H1 (cell line): ENCODE measurements around the gene MPP2. TPM values are rescaled to one million over a fixed set of nuclear protein-coding genes. Genes with fewer than 3 reads are reported as not detected.

ENCODE experiments used
- CTCF ChIA-PET: fragments of 300-600 bp; sonication (Branson Sonifier 250); formaldehyde crosslinking; loops from one replicate; lab custom pipeline; 2021; ENCODE audit not compliant: partially characterized antibody; lab: Charles Lee
- POLR2A ChIA-PET: fragments of 300-600 bp; sonication (Branson Sonifier 250); formaldehyde crosslinking; loops from one replicate; lab custom pipeline; 2021; ENCODE audit warnings: inconsistent platforms; ENCODE audit not compliant: partially characterized antibody; lab: Charles Lee
- DNase-seq, 2 experiments: peaks; one replicate each; pipeline versions ENCODE4 v3.0.0 to v3.0.0-alpha.2; 2010 to 2022; ENCODE audit warnings: low spot score in 2 of 2, low read depth in 1 of 2, mixed read lengths in 1 of 2
- FAIRE-seq: peaks from 2 replicates; lab custom pipeline; 2011; peaks lifted over from hg19 to GRCh38; lab: Jason Lieb, UNC
- H2AFZ ChIP-seq: 2 replicates; pipeline ENCODE4 v1.8.1; 2012; ENCODE audit warnings: low read length, inconsistent platforms
- H2AK5ac ChIP-seq: 2 replicates; pipeline ENCODE4 v1.6.1; 2013; ENCODE audit warnings: low read depth, low read length
- H2BK120ac ChIP-seq: replicated peaks from 2 replicates; pipeline ENCODE3; 2013; ENCODE audit warnings: low read depth, low read length, inconsistent platforms
- H2BK12ac ChIP-seq: 2 replicates; pipeline ENCODE4 v1.6.1; 2013; ENCODE audit warnings: low read depth, low read length
- H2BK15ac ChIP-seq: 2 replicates; pipeline ENCODE4 v1.6.1; 2013; ENCODE audit warnings: low read length
- H2BK20ac ChIP-seq: 2 replicates; pipeline ENCODE4 v1.6.1; 2013; ENCODE audit warnings: low read length
- H2BK5ac ChIP-seq: 2 replicates; pipeline ENCODE4 v1.6.1; 2013; ENCODE audit warnings: low read depth, low read length
- H3K14ac ChIP-seq: 2 replicates; pipeline ENCODE4 v1.6.1; 2013; ENCODE audit warnings: inconsistent platforms; ENCODE audit not compliant: insufficient read length
- H3K18ac ChIP-seq: 2 replicates; pipeline ENCODE4 v1.6.1; 2013; ENCODE audit warnings: low read length; ENCODE audit errors: extremely low read depth
- H3K23ac ChIP-seq: 2 replicates; pipeline ENCODE4 v1.6.1; 2013; ENCODE audit warnings: inconsistent platforms; ENCODE audit not compliant: insufficient read length
- H3K23me2 ChIP-seq: 2 replicates; pipeline ENCODE4 v1.6.1; 2013; ENCODE audit warnings: low read depth, low read length
- H3K27ac ChIP-seq: 2 replicates; pipeline ENCODE4 v1.6.1; 2011; ENCODE audit warnings: low read depth, low read length, inconsistent platforms
- H3K27me3 ChIP-seq, 4 experiments: replicated peaks in 1 of 4; 1 replicate in 1 of 4; 2 replicates in 3 of 4; pipeline versions ENCODE4 v1.6.1 to v1.8.1; 2011 to 2013; ENCODE audit warnings: low read length in 3 of 4, mild to moderate bottlenecking in 3 of 4, inconsistent platforms in 2 of 4, mixed read lengths in 2 of 4, moderate library complexity in 1 of 4; ENCODE audit not compliant: control insufficient read depth in 3 of 4, insufficient read depth in 3 of 4; ENCODE audit errors: extremely low read depth in 1 of 4
- H3K36me3 ChIP-seq, 4 experiments: 2 replicates each; pipeline versions ENCODE4 v1.6.1 to v1.8.1; 2011 to 2013; ENCODE audit warnings: mild to moderate bottlenecking in 4 of 4, low read length in 3 of 4, moderate library complexity in 2 of 4, control low read depth in 1 of 4, inconsistent platforms in 1 of 4; ENCODE audit not compliant: insufficient read depth in 4 of 4, control insufficient read depth in 2 of 4
- H3K4ac ChIP-seq: replicated peaks from 2 replicates; pipeline ENCODE3; 2013; ENCODE audit warnings: low read length, low read depth, mixed read lengths, inconsistent platforms; ENCODE audit not compliant: insufficient read length
- H3K4me1 ChIP-seq, 4 experiments: replicated peaks in 1 of 4; 1 replicate in 1 of 4; 2 replicates in 3 of 4; pipeline versions ENCODE4 v1.6.1 to v1.8.1; 2011 to 2013; ENCODE audit warnings: low read length in 3 of 4, inconsistent platforms in 2 of 4, mixed read lengths in 1 of 4; ENCODE audit not compliant: insufficient read depth in 4 of 4, control insufficient read depth in 3 of 4
- H3K4me2 ChIP-seq, 2 experiments: 2 replicates each; pipeline versions ENCODE4 v1.6.1 to v1.8.1; 2011 to 2013; ENCODE audit warnings: low read depth in 2 of 2, low read length in 2 of 2, control low read depth in 1 of 2, inconsistent platforms in 1 of 2, mild to moderate bottlenecking in 1 of 2; ENCODE audit not compliant: insufficient read depth in 1 of 2
- H3K4me3 ChIP-seq, 4 experiments: fragments of 200-600, 300-600 bp in 1 of 4; sonication (generic), shearing (Covaris generic), sonication (Bioruptor Twin) in 1 of 4; 2 replicates each; pipeline versions ENCODE4 v1.5.1 to v1.8.1; 2011 to 2016; ENCODE audit warnings: low read length in 4 of 4, low read depth in 3 of 4, control low read depth in 2 of 4, inconsistent platforms in 2 of 4, mild to moderate bottlenecking in 2 of 4, mixed read lengths in 1 of 4, moderate library complexity in 1 of 4; ENCODE audit not compliant: insufficient read depth in 2 of 4; ENCODE audit errors: extremely low read depth in 1 of 4
- H3K56ac ChIP-seq: replicated peaks from 2 replicates; pipeline ENCODE3; 2013; ENCODE audit warnings: low read depth, mild to moderate bottlenecking, mixed read lengths, low read length, inconsistent platforms; ENCODE audit not compliant: insufficient read length
- H3K79me1 ChIP-seq: 2 replicates; pipeline ENCODE4 v1.6.1; 2013; ENCODE audit warnings: low read depth, low read length, control low read depth
- H3K79me2 ChIP-seq, 2 experiments: 2 replicates each; pipeline versions ENCODE4 v1.6.1 to v1.8.1; 2012 to 2013; ENCODE audit warnings: low read length in 2 of 2, mild to moderate bottlenecking in 2 of 2, inconsistent platforms in 1 of 2; ENCODE audit not compliant: insufficient read depth in 2 of 2, control insufficient read depth in 1 of 2
- H3K9ac ChIP-seq, 4 experiments: replicated peaks in 1 of 4; 1 replicate in 1 of 4; 2 replicates in 3 of 4; pipeline versions ENCODE4 v1.6.1 to v1.8.1; 2011 to 2013; ENCODE audit warnings: low read depth in 3 of 4, low read length in 3 of 4, control low read depth in 2 of 4, mild to moderate bottlenecking in 2 of 4, moderate library complexity in 2 of 4, inconsistent platforms in 1 of 4; ENCODE audit errors: extremely low read depth in 1 of 4
- H3K9me3 ChIP-seq, 2 experiments: 2 replicates each; pipeline versions ENCODE4 v1.6.1 to v1.8.1; 2012 to 2013; ENCODE audit warnings: mild to moderate bottlenecking in 2 of 2, moderate library complexity in 2 of 2, control low read depth in 1 of 2, inconsistent platforms in 1 of 2, low read depth in 1 of 2, low read length in 1 of 2, mixed read lengths in 1 of 2; ENCODE audit not compliant: insufficient read depth in 2 of 2
- H4K20me1 ChIP-seq, 2 experiments: replicated peaks in 1 of 2; 2 replicates each; pipeline versions ENCODE3 to v1.8.1; 2011 to 2013; ENCODE audit warnings: inconsistent platforms in 2 of 2, low read length in 2 of 2, mild to moderate bottlenecking in 1 of 2; ENCODE audit not compliant: insufficient read depth in 2 of 2, control insufficient read depth in 1 of 2
- H4K5ac ChIP-seq: 2 replicates; pipeline ENCODE4 v1.6.1; 2013; ENCODE audit warnings: low read length, low read depth, mixed read lengths, inconsistent platforms; ENCODE audit not compliant: insufficient read length
- H4K8ac ChIP-seq: 2 replicates; pipeline ENCODE4 v1.8.0; 2013; ENCODE audit warnings: mild to moderate bottlenecking, moderate library complexity, low read length, inconsistent platforms; ENCODE audit not compliant: insufficient read depth; ENCODE audit errors: extremely low read depth
- H4K91ac ChIP-seq: replicated peaks from 2 replicates; pipeline ENCODE3; 2013; ENCODE audit warnings: low read length, mixed read lengths, inconsistent platforms; ENCODE audit not compliant: insufficient read length
- BACH1 ChIP-seq: IDR thresholded peaks from 2 replicates; pipeline ENCODE4 v1.6.1; 2012; ENCODE audit warnings: low read length, improper control_type of control experiment
- BRCA1 ChIP-seq: IDR thresholded peaks from 2 replicates; pipeline ENCODE4 v1.6.1; 2012; ENCODE audit warnings: low read depth, low read length, improper control_type of control experiment
- CBX5 ChIP-seq: fragments of 300-800, 300-1000 bp; sonication (generic); IDR thresholded peaks from 2 replicates; pipeline ENCODE4 v1.7.1; 2016; ENCODE audit warnings: antibody characterized with exemption, low read length, low read depth
- CHD2 ChIP-seq: IDR thresholded peaks from 2 replicates; pipeline ENCODE4 v1.6.1; 2012; ENCODE audit warnings: low read length, improper control_type of control experiment
- GTF2F1 ChIP-seq: IDR thresholded peaks from 2 replicates; pipeline ENCODE4 v1.6.1; 2012; ENCODE audit warnings: low read depth, low read length, improper control_type of control experiment, borderline replicate concordance
- NANOG ChIP-seq: IDR thresholded peaks from 2 replicates; pipeline ENCODE4 v1.6.1; 2011; ENCODE audit warnings: low read length, low read depth, mild to moderate bottlenecking, inconsistent platforms; ENCODE audit not compliant: insufficient read depth, poor library complexity, severe bottlenecking
- POLR2AphosphoS5 ChIP-seq: IDR thresholded peaks from 2 replicates; pipeline ENCODE4 v1.6.1; 2011; ENCODE audit warnings: low read depth, low read length
- POU5F1 ChIP-seq: IDR thresholded peaks from 2 replicates; pipeline ENCODE4 v1.6.1; 2011; ENCODE audit warnings: low read depth, mild to moderate bottlenecking, low read length, moderate library complexity
- RFX5 ChIP-seq: IDR thresholded peaks from 2 replicates; pipeline ENCODE4 v1.6.1; 2011; ENCODE audit warnings: low read depth, low read length, improper control_type of control experiment, borderline replicate concordance
- SIN3A ChIP-seq, 2 experiments: IDR thresholded peaks in 1 of 2; conservative IDR thresholded peaks in 1 of 2; 2 replicates each; pipeline ENCODE4 v1.6.1; 2011 to 2012; ENCODE audit warnings: low read length in 2 of 2, improper control_type of control experiment in 1 of 2, low read depth in 1 of 2, mild to moderate bottlenecking in 1 of 2
- SIX5 ChIP-seq: IDR thresholded peaks from 2 replicates; pipeline ENCODE4 v1.6.1; 2011; ENCODE audit warnings: mild to moderate bottlenecking, low read depth, low read length
- SRF ChIP-seq: IDR thresholded peaks from 2 replicates; pipeline ENCODE4 v1.6.1; 2011; ENCODE audit warnings: mild to moderate bottlenecking, low read depth, low read length, moderate library complexity
- SUZ12 ChIP-seq: fragments of 200-600 bp; sonication (generic); IDR thresholded peaks from 2 replicates; pipeline ENCODE4 v1.6.1; 2012; ENCODE audit warnings: mild to moderate bottlenecking, inconsistent platforms, low read length, moderate library complexity, mixed read lengths
- ZNF274 ChIP-seq: IDR thresholded peaks from 2 replicates; pipeline ENCODE4 v1.7.0; 2012; ENCODE audit warnings: low read length, borderline replicate concordance; ENCODE audit errors: extremely low read depth
- WGBS, 2 experiments: shearing (Covaris generic) in 1 of 2; methylation state at CpG; one replicate each; pipeline versions ENCODE4 v1.1.6 to v1.1.7; 2013 to 2015; ENCODE audit warnings: low lambda C conversion rate in 2 of 2, mixed read lengths in 2 of 2, inconsistent platforms in 1 of 2, low coverage in 1 of 2, missing lambda C conversion rate in 1 of 2; ENCODE audit not compliant: insufficient replicate concordance in 2 of 2, insufficient coverage in 1 of 2, insufficient read length in 1 of 2; ENCODE audit errors: extremely low coverage in 1 of 2, missing lambda C conversion rate in 1 of 2; 5-methylcytosine and 5-hydroxymethylcytosine counted together
- polyA plus RNA-seq, 7 experiments: library from polyadenylated mRNA; depleted of rRNA in 3 of 7; stranded (reverse) in 5 of 7; unstranded in 2 of 7; fragments of >200 nt in 5 of 7; fragments of 200-250 nt in 2 of 7; gene quantifications; 1 replicate in 5 of 7; 2 replicates in 1 of 7; 4 replicates in 1 of 7; pipeline versions ENCODE4 v1.2.1 to v1.2.3, GENCODE V29; 2011 to 2013; ENCODE audit warnings: missing spikeins in 2 of 7, mixed read lengths in 2 of 7
- total RNA-seq: library from RNA; stranded (reverse); fragmentation: NEBNext Ultra II Directional; extraction: Animal tissue kit (Norgen Biotek cat#: 25700); gene quantifications from 2 replicates; pipeline ENCODE4 v1.2.1, GENCODE V29; 2021

Gene MPP2
- total and polyA plus RNA-seq, 2 of the 8 experiments (the other 6 are each of a cell fraction or from before 2014, with no cell fraction given): 30.9 to 34.1 TPM

DNA sequence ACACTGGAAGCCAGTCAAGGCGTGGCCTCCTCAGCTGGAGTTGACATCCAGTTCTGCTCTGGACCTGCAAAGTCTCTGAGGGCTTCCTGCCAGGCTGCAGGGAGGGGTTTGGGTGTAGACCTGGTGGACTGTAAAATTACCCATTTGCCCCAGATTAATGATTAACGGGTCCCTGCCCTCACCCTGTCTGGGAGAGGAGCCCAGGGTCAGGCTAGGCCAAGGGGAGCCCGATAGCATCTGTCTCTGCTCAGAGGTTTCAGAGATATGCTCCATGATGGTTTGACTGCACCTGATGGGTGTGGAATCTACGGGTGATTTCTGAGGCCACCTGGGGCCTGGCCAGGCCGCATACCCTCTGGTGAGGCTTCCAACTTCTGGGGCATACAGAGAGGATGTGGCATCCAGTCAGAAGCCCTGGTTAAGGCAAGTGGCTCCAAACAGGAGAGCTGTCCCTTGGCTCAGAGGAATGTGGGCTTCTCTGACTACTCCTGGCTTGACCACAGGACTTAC, 23.8 kb upstream of the MPP2 start:
- 82% methylated on average over 5 of the region's 5 CpGs; no CpG with 5 or more reads in 1 of the 2 experiments for WGBS, 2 experiments
- H2BK12ac ChIP-seq: no peak overlapping the region
- no peak overlapping the region for H2BK20ac ChIP-seq
- H3K14ac ChIP-seq: no peak overlapping the region
- H3K4me3 ChIP-seq: no peak overlapping the region
- H3K18ac ChIP-seq: no peak overlapping the region
- peaks cover 3 to 24% (median 11%) of the 10 kb centered on the region in 4 experiments for H3K27me3 ChIP-seq
- H2AK5ac ChIP-seq: no peak overlapping the region
- no peak overlapping the region for H2AFZ ChIP-seq
- no peaks in the 10 kb centered on the region for H3K79me2 ChIP-seq
- no peak overlapping the region for H2BK15ac ChIP-seq
- no peak overlapping the region for H2BK120ac ChIP-seq
- no peak for DNase-seq
- no peak overlapping the region for H3K4me2 ChIP-seq
- no peak overlapping the region for H4K5ac ChIP-seq
- H4K20me1 ChIP-seq: no peaks in the 10 kb centered on the region
- no peaks in the 10 kb centered on the region for H3K79me1 ChIP-seq
- H4K91ac ChIP-seq: no peak overlapping the region
- peaks cover 0 to 15% (median 5%) of the 10 kb centered on the region in 4 experiments; a peak in 4 of 7 replicates for H3K4me1 ChIP-seq
- H3K56ac ChIP-seq: no peak overlapping the region
- ChIA-PET CTCF (interaction anchor here (0.9 to 2.0 kb wide), 7 partner anchors 9 to 77 kb away, joined by 3 to 11 read pairs (median 5); no protein-coding TSS in a partner anchor), POLR2A (no interaction called here)
- no peak for FAIRE-seq
- H3K4ac ChIP-seq: no peak overlapping the region
- no peak overlapping the region for H3K9ac ChIP-seq
- H2BK5ac ChIP-seq: no peak overlapping the region
- no peak overlapping the region for H3K23ac ChIP-seq
- no peak overlapping the region for H3K27ac ChIP-seq
- no peaks in the 10 kb centered on the region for H3K9me3 ChIP-seq
- peaks cover 3% of the 10 kb centered on the region; the same call in 1 of the 2 replicates for H3K23me2 ChIP-seq
- H4K8ac ChIP-seq: no peak overlapping the region
- no peaks in the 10 kb centered on the region for H3K36me3 ChIP-seq
- no peak for TF ChIP-seq SUZ12
- no peak for TF ChIP-seq GTF2F1
- TF ChIP-seq CHD2: no peak
- no peak for TF ChIP-seq BACH1
- TF ChIP-seq POLR2AphosphoS5: no peak
- TF ChIP-seq POU5F1: no peak
- no peak for TF ChIP-seq CBX5
- no peak for TF ChIP-seq NANOG
- TF ChIP-seq RFX5: no peak
- TF ChIP-seq BRCA1: no peak
- no peak for TF ChIP-seq SIN3A (conservative IDR thresholded peaks at IDR 0.05 in 1 of 2, IDR thresholded peaks at IDR 0.05 in 1 of 2; ENCODE audit: low read depth in 1 of 2, low read length in 2 of 2)
- TF ChIP-seq ZNF274: no peak
- no peak for TF ChIP-seq SRF
- no peak for TF ChIP-seq SIX5
